Measurements from ENCODE around the gene F10.

Gene F10

GRCh38 chr13:113082198-113083021 is 40.2 kb upstream of the F10 start:
- no peak for DNase-seq
- TF ChIP-seq POLR2A (IDR thresholded peaks at IDR 0.05; ENCODE audit: low read length) (no peak), GATA1 (IDR thresholded peaks at IDR 0.05; ENCODE audit: low read depth, low read length) (no peak)

- DNase-seq, result no peak
- TF ChIP-seq GATA1 (IDR thresholded peaks at IDR 0.05; ENCODE audit: low read depth, low read length) (no peak), POLR2A (IDR thresholded peaks at IDR 0.05; ENCODE audit: low read length) (no peak)
Measured at GRCh38 chr13:113083022-113083373, 39.6 kb upstream of the F10 start.

- no peak for TF ChIP-seq POLR2A (IDR thresholded peaks at IDR 0.05; ENCODE audit: low read length)
- no peak for DNase-seq
Measured at GRCh38 chr13:113083402-113084061, 39.1 kb upstream of the F10 start.

GRCh38 chr13:113084094-113084942 is 38.3 kb upstream of the F10 start:
- DNase-seq, result no peak
- no peak for TF ChIP-seq GATA1 (IDR thresholded peaks at IDR 0.05; ENCODE audit: low read depth, low read length)
- TF ChIP-seq POLR2A (IDR thresholded peaks at IDR 0.05; ENCODE audit: low read length), result no peak

- no peak for TF ChIP-seq POLR2A (IDR thresholded peaks at IDR 0.05; ENCODE audit: low read length)
- TF ChIP-seq GATA1 (IDR thresholded peaks at IDR 0.05; ENCODE audit: low read depth, low read length), result no peak
- no peak for DNase-seq
Measured at GRCh38 chr13:113084943-113085540, 37.6 kb upstream of the F10 start.

- DNase-seq, result no peak
- TF ChIP-seq GATA1 (IDR thresholded peaks at IDR 0.05; ENCODE audit: low read depth, low read length) (no peak), POLR2A (IDR thresholded peaks at IDR 0.05; ENCODE audit: low read length) (no peak)
Measured at GRCh38 chr13:113086031-113086750, 36.4 kb upstream of the F10 start.

- no peak for DNase-seq
Measured at GRCh38 chr13:113086991-113087922, 35.3 kb upstream of the F10 start.

GRCh38 chr13:113087923-113088690 is 34.5 kb upstream of the F10 start:
- DNase-seq, result no peak

More at GRCh38 chr13:113086991-113087922, 35.3 kb upstream of the F10 start:
- TF ChIP-seq POLR2A (IDR thresholded peaks at IDR 0.05; ENCODE audit: low read length) (no peak), GATA1 (IDR thresholded peaks at IDR 0.05; ENCODE audit: low read depth, low read length) (no peak)

GRCh38 chr13:113088691-113089020 is 33.9 kb upstream of the F10 start:
- TF ChIP-seq POLR2A (IDR thresholded peaks at IDR 0.05; ENCODE audit: low read length) (no peak), GATA1 (IDR thresholded peaks at IDR 0.05; ENCODE audit: low read depth, low read length) (no peak)
- no peak for DNase-seq

More at GRCh38 chr13:113087923-113088690, 34.5 kb upstream of the F10 start:
- TF ChIP-seq GATA1 (IDR thresholded peaks at IDR 0.05; ENCODE audit: low read depth, low read length) (no peak), POLR2A (IDR thresholded peaks at IDR 0.05; ENCODE audit: low read length) (no peak)

GRCh38 chr13:113089693-113090414 is 32.7 kb upstream of the F10 start:
- DNase-seq, result no peak
- TF ChIP-seq GATA1 (IDR thresholded peaks at IDR 0.05; ENCODE audit: low read depth, low read length) (no peak), POLR2A (IDR thresholded peaks at IDR 0.05; ENCODE audit: low read length) (no peak)

- TF ChIP-seq GATA1 (IDR thresholded peaks at IDR 0.05; ENCODE audit: low read depth, low read length) (no peak), POLR2A (IDR thresholded peaks at IDR 0.05; ENCODE audit: low read length) (no peak)
- no peak for DNase-seq
Measured at GRCh38 chr13:113090415-113090770, 32.2 kb upstream of the F10 start.
